GM12878 (cell line): Measurements from ENCODE around the gene IFI6. TPM values are rescaled to one million over a fixed set of nuclear protein-coding genes. Genes with fewer than 3 reads are reported as not detected.
A peak's percentile ranks its signal among the peaks of the same experiment; 100 is the strongest.

Experiments
- BACH1 ChIP-seq: fragments of 450-650 bp; IDR thresholded peaks from 2 replicates; pipeline ENCODE4 v1.6.1; 2017; ENCODE audit warnings: mild to moderate bottlenecking, borderline replicate concordance
- BHLHE40 ChIP-seq, 2 experiments: fragments of 450-650 bp in 1 of 2; IDR thresholded peaks; 2 replicates each; pipeline ENCODE4 v1.6.1; 2011 to 2017; ENCODE audit warnings: low read depth in 2 of 2, borderline replicate concordance in 1 of 2, improper control_type of control experiment in 1 of 2, low read length in 1 of 2, mild to moderate bottlenecking in 1 of 2
- CBX3 ChIP-seq: fragments of 200-600 bp; sonication (generic); IDR thresholded peaks from 2 replicates; pipeline ENCODE4 v1.6.1; 2016; ENCODE audit warnings: low read depth, borderline replicate concordance
- CBX5 ChIP-seq: sonication (generic); IDR thresholded peaks from 2 replicates; pipeline ENCODE4 v1.6.1; 2016; ENCODE audit warnings: low read depth, moderate library complexity, mild to moderate bottlenecking, inconsistent platforms
- CEBPB ChIP-seq, 2 experiments: fragments of 150-350 bp in 1 of 2; IDR thresholded peaks; 2 replicates each; pipeline ENCODE4 v1.6.1; 2012 to 2014; ENCODE audit warnings: low read depth in 2 of 2, low read length in 2 of 2, borderline replicate concordance in 1 of 2, inconsistent platforms in 1 of 2
- ELK1 ChIP-seq: IDR thresholded peaks from 2 replicates; pipeline ENCODE4 v1.6.1; 2012; ENCODE audit warnings: low read depth, low read length, improper control_type of control experiment
- EP300 ChIP-seq, 2 experiments: fragments of 150-350 bp in 1 of 2; IDR thresholded peaks; 2 replicates each; pipeline ENCODE4 v1.6.1; 2011 to 2012; ENCODE audit warnings: low read depth in 2 of 2, low read length in 2 of 2, borderline replicate concordance in 1 of 2, improper control_type of control experiment in 1 of 2, inconsistent platforms in 1 of 2; ENCODE audit not compliant: control insufficient read depth in 1 of 2
- FOXK2 ChIP-seq: fragments of 450-650 bp; IDR thresholded peaks from 2 replicates; pipeline ENCODE4 v1.6.1; 2017; ENCODE audit warnings: mild to moderate bottlenecking, moderate library complexity
- FOXM1 ChIP-seq: IDR thresholded peaks from 2 replicates; pipeline ENCODE4 v1.6.1; 2012; ENCODE audit warnings: low read depth, mild to moderate bottlenecking, inconsistent platforms, low read length, moderate library complexity
- GATAD2B ChIP-seq: fragments of 450-650 bp; conservative IDR thresholded peaks from 2 replicates; pipeline ENCODE4 v1.6.1; 2017; ENCODE audit warnings: low read depth, mild to moderate bottlenecking, moderate library complexity
- MEF2B ChIP-seq: fragments of 450-650 bp; IDR thresholded peaks from 2 replicates; pipeline ENCODE4 v1.6.1; 2018; ENCODE audit warnings: mild to moderate bottlenecking, moderate library complexity; ENCODE audit not compliant: partially characterized antibody, poor library complexity, severe bottlenecking
- POLR2AphosphoS2 ChIP-seq: IDR thresholded peaks from 2 replicates; pipeline ENCODE4 v1.6.1; 2011; ENCODE audit warnings: low read depth, mild to moderate bottlenecking, low read length, improper control_type of control experiment, moderate library complexity
- SMARCA5 ChIP-seq: fragments of 450-650 bp; IDR thresholded peaks from 2 replicates; pipeline ENCODE4 v1.6.1; 2017; ENCODE audit warnings: mild to moderate bottlenecking
- STAT1 ChIP-seq: fragments of 450-650 bp; conservative IDR thresholded peaks from 2 replicates; pipeline ENCODE4 v1.6.1; 2014; ENCODE audit warnings: antibody characterized with exemption, mild to moderate bottlenecking
- ZNF24 ChIP-seq: fragments of 450-650 bp; IDR thresholded peaks from 2 replicates; pipeline ENCODE4 v1.6.1; 2017; ENCODE audit warnings: antibody characterized with exemption, mild to moderate bottlenecking
- polyA plus RNA-seq, 11 experiments: library from polyadenylated mRNA; depleted of rRNA in 4 of 11; unstranded in 6 of 11; stranded (reverse) in 5 of 11; fragments of >200 nt; fragmentation: Nextera tagmentation in 4 of 11; fragmentation: Illumina TruSeq in 1 of 11; extraction: Ambion mirVana in 4 of 11; extraction: Trizol in 1 of 11; gene quantifications; 1 replicate in 1 of 11; 2 replicates in 10 of 11; pipeline versions ENCODE4 v1.2.1 to v1.2.3, GENCODE V29; 2011 to 2016; ENCODE audit warnings: inconsistent platforms in 2 of 11, missing spikeins in 2 of 11, low read depth in 1 of 11
- total RNA-seq, 4 experiments: library from RNA; depleted of rRNA in 3 of 4; stranded (reverse); fragments of >200 nt in 3 of 4; fragmentation: Illumina TruSeq in 1 of 4; extraction: Trizol in 1 of 4; gene quantifications; 2 replicates each; pipeline versions ENCODE4 v1.2.1 to v1.2.3, GENCODE V29; 2013 to 2021
- TF ChIP-seq, protein P1 (sequence below): IDR thresholded peaks from 2 replicates; pipeline ENCODE4 v1.6.1; 2011; ENCODE audit warnings: borderline replicate concordance, low read depth, mild to moderate bottlenecking, moderate library complexity, mixed read lengths, low read length; ENCODE audit not compliant: insufficient read depth; ENCODE audit errors: extremely low read length
- TF ChIP-seq, protein P2 (sequence below): IDR thresholded peaks from 2 replicates; pipeline ENCODE4 v1.6.1; 2011; ENCODE audit warnings: mild to moderate bottlenecking, low read depth, low read length, moderate library complexity; ENCODE audit not compliant: insufficient replicate concordance
- TF ChIP-seq, protein P3 (sequence below): fragments of 450-650 bp; IDR thresholded peaks from 2 replicates; pipeline ENCODE4 v1.6.1; 2018; ENCODE audit warnings: borderline replicate concordance, mild to moderate bottlenecking; ENCODE audit not compliant: partially characterized antibody

The IFI6 gene
- total and polyA plus RNA-seq, 10 of the 15 experiments (the other 5 are each of a cell fraction or from before 2014, with no cell fraction given), result 5.6 to 123 (median 69.0) TPM

DNA sequence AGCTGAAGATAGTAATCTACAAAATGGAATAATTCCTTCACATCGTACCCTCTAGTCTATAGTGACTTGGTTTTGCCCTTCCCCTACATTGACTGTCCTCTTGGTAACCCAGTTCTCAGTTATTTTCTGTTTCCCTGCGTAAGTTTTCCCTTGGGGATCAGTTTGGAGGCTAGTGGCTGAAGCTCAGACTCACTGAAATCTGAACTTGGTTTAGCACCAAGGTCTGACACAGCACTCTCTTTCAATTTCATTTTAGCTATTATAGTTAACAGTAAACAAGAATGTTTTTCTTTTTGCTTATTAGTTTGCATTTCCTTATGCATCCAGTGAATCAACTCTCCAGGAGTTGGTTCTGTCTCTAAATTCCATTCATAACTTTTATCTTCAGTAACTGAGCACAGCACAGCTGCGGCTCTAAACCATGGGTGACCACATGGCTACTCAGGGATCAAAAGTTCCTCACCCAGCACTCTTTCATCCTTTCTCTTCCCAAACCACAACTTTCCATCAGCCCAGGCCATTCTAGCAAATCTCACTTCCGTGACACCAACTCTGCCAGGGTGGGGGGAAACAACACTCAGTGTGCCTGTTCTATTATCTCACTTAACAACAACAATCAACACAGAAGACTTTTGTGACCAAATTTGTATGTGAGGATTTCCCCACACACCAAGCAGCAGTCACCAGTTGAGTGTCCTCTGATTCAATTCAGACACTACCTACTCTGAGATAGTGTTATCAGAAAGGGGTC, 17.6 kb upstream of the IFI6 start (continued):
- TF ChIP-seq, protein P1, sequence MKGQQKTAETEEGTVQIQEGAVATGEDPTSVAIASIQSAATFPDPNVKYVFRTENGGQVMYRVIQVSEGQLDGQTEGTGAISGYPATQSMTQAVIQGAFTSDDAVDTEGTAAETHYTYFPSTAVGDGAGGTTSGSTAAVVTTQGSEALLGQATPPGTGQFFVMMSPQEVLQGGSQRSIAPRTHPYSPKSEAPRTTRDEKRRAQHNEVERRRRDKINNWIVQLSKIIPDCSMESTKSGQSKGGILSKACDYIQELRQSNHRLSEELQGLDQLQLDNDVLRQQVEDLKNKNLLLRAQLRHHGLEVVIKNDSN, result no peak
- TF ChIP-seq FOXK2, result peak; percentile 28; the same call in 1 of the 2 replicates
- no peak for TF ChIP-seq POLR2AphosphoS2
- TF ChIP-seq, protein P2, sequence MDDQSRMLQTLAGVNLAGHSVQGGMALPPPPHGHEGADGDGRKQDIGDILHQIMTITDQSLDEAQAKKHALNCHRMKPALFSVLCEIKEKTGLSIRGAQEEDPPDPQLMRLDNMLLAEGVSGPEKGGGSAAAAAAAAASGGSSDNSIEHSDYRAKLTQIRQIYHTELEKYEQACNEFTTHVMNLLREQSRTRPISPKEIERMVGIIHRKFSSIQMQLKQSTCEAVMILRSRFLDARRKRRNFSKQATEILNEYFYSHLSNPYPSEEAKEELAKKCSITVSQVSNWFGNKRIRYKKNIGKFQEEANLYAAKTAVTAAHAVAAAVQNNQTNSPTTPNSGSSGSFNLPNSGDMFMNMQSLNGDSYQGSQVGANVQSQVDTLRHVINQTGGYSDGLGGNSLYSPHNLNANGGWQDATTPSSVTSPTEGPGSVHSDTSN, result no peak
- peak in 1 of 2 experiments; percentile 15; a peak in 1 of 4 replicates for TF ChIP-seq BHLHE40 (IDR thresholded peaks at IDR 0.05; ENCODE audit: borderline replicate concordance in 1 of 2, low read depth in 2 of 2, low read length in 1 of 2)
- no peak for TF ChIP-seq ELK1
- TF ChIP-seq MEF2B, result peak; percentile 94
- no peak for TF ChIP-seq CBX5
- no peak for TF ChIP-seq STAT1
- TF ChIP-seq, protein P3, sequence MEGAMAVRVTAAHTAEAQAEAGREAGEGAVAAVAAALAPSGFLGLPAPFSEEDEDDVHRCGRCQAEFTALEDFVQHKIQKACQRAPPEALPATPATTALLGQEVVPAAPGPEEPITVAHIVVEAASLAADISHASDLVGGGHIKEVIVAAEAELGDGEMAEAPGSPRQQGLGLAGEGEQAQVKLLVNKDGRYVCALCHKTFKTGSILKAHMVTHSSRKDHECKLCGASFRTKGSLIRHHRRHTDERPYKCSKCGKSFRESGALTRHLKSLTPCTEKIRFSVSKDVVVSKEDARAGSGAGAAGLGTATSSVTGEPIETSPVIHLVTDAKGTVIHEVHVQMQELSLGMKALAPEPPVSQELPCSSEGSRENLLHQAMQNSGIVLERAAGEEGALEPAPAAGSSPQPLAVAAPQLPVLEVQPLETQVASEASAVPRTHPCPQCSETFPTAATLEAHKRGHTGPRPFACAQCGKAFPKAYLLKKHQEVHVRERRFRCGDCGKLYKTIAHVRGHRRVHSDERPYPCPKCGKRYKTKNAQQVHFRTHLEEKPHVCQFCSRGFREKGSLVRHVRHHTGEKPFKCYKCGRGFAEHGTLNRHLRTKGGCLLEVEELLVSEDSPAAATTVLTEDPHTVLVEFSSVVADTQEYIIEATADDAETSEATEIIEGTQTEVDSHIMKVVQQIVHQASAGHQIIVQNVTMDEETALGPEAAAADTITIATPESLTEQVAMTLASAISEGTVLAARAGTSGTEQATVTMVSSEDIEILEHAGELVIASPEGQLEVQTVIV, result no peak
- TF ChIP-seq CEBPB (IDR thresholded peaks at IDR 0.05; ENCODE audit: borderline replicate concordance in 1 of 2, low read depth in 2 of 2, low read length in 2 of 2), result no peak
- TF ChIP-seq ZNF24, result no peak
- peak; percentile 28; the same call in 1 of the 2 replicates for TF ChIP-seq FOXM1
- TF ChIP-seq GATAD2B, result 0 out of 2 replicates have a peak, but pooled peaks have one; percentile 31
- TF ChIP-seq SMARCA5, result peak; percentile 28; the same call in 1 of the 2 replicates
- TF ChIP-seq BACH1, result no peak
- peak in 1 of 2 experiments; percentile 13; a peak in 1 of 4 replicates for TF ChIP-seq EP300 (IDR thresholded peaks at IDR 0.05; ENCODE audit: borderline replicate concordance in 1 of 2, control insufficient read depth in 1 of 2, low read depth in 2 of 2, low read length in 2 of 2)
- TF ChIP-seq CBX3, result no peak
